KMS-11 (cell line): ENCODE measurements around the gene IL31.

Experiments
- H2AFZ ChIP-seq: fragments of 200-600 bp; sonication (generic); 2 replicates; pipeline ENCODE4 v1.6.1; 2016; ENCODE audit warnings: antibody characterized with exemption, mixed run types, low read depth
- H3K27ac ChIP-seq: fragments of 200-600 bp; sonication (generic); 2 replicates; pipeline ENCODE4 v1.6.1; 2016; ENCODE audit warnings: mild to moderate bottlenecking, mixed run types
- H3K27me3 ChIP-seq: fragments of 200-600 bp; sonication (generic); 2 replicates; pipeline ENCODE4 v1.6.1; 2017; ENCODE audit warnings: mild to moderate bottlenecking, low read depth, mixed run types, moderate library complexity; ENCODE audit not compliant: insufficient read depth
- H3K36me3 ChIP-seq: fragments of 200-600 bp; sonication (generic); 2 replicates; pipeline ENCODE4 v1.6.1; 2017; ENCODE audit warnings: mild to moderate bottlenecking, mixed run types; ENCODE audit not compliant: insufficient read depth
- H3K4me1 ChIP-seq: fragments of 200-600 bp; sonication (generic); 2 replicates; pipeline ENCODE4 v1.6.1; 2016; ENCODE audit warnings: mild to moderate bottlenecking, low read depth, mixed run types; ENCODE audit not compliant: poor library complexity, severe bottlenecking
- H3K4me2 ChIP-seq: fragments of 200-600 bp; sonication (generic); 2 replicates; pipeline ENCODE4 v1.7.0; 2016; ENCODE audit warnings: mild to moderate bottlenecking, mixed run types
- H3K4me3 ChIP-seq: fragments of 200-600 bp; sonication (generic); IDR thresholded peaks from 2 replicates; pipeline ENCODE4 v1.6.1; 2017; ENCODE audit warnings: low read depth, low read length, mixed read lengths; ENCODE audit not compliant: insufficient read depth
- H3K79me2 ChIP-seq: fragments of 200-600 bp; sonication (generic); 2 replicates; pipeline ENCODE4 v1.6.1; 2016; ENCODE audit warnings: low read depth, mixed run types; ENCODE audit not compliant: insufficient read depth
- H3K9ac ChIP-seq: fragments of 200-600 bp; sonication (generic); 2 replicates; pipeline ENCODE4 v1.6.1; 2016; ENCODE audit warnings: mild to moderate bottlenecking, mixed run types
- H4K20me1 ChIP-seq: fragments of 200-600 bp; sonication (generic); 2 replicates; pipeline ENCODE4 v1.6.1; 2016; ENCODE audit warnings: mild to moderate bottlenecking, mixed run types; ENCODE audit not compliant: insufficient read depth
- CTCF ChIP-seq: fragments of 200-600 bp; sonication (generic); conservative IDR thresholded peaks from 2 replicates; pipeline ENCODE4 v1.6.1; 2017; ENCODE audit warnings: low read depth, mild to moderate bottlenecking, antibody characterized with exemption, low read length, moderate library complexity, mixed read lengths

Gene IL31

GRCh38 chr12:122207391-122207790 lies 33.4 kb upstream of the IL31 start:
- no peak overlapping the region for H2AFZ ChIP-seq
- no peaks in the 10 kb centered on the region for H3K36me3 ChIP-seq

DNA sequence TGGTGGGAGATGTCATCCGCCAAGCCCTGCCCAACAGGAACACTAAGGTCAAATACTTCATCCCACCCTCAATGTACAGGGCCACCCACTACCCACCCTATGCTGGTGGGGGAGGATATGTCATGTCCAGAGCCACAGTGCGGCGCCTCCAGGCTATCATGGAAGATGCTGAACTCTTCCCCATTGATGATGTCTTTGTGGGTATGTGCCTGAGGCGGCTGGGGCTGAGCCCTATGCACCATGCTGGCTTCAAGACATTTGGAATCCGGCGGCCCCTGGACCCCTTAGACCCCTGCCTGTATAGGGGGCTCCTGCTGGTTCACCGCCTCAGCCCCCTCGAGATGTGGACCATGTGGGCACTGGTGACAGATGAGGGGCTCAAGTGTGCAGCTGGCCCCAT lies 33.0 kb upstream of the IL31 start:
- no peak overlapping the region for H3K27ac ChIP-seq
- H3K36me3 ChIP-seq = no peaks in the 10 kb centered on the region
- no peak overlapping the region for H3K4me2 ChIP-seq
- no peak overlapping the region for H3K9ac ChIP-seq
- H3K4me3 ChIP-seq = no peak overlapping the region
- TF ChIP-seq CTCF = no peak
- no peaks in the 10 kb centered on the region for H3K79me2 ChIP-seq
- H3K4me1 ChIP-seq = peaks cover 6% of the 10 kb centered on the region
- no peaks in the 10 kb centered on the region for H4K20me1 ChIP-seq
- H3K27me3 ChIP-seq = no peaks in the 10 kb centered on the region
- H2AFZ ChIP-seq = no peak overlapping the region

More at GRCh38 chr12:122207391-122207790, 33.4 kb upstream of the IL31 start:
- no peak overlapping the region for H3K4me3 ChIP-seq
- no peak overlapping the region for H3K9ac ChIP-seq
- no peak for TF ChIP-seq CTCF
- H3K27me3 ChIP-seq = no peaks in the 10 kb centered on the region
- peaks cover 6% of the 10 kb centered on the region for H3K4me1 ChIP-seq
- H3K79me2 ChIP-seq = no peaks in the 10 kb centered on the region
- no peak overlapping the region for H3K27ac ChIP-seq
- no peaks in the 10 kb centered on the region for H4K20me1 ChIP-seq
- no peak overlapping the region for H3K4me2 ChIP-seq

GRCh38 chr12:122206111-122206881 lies 32.3 kb upstream of the IL31 start:
- H4K20me1 ChIP-seq = no peaks in the 10 kb centered on the region
- no peak overlapping the region for H3K27ac ChIP-seq
- H2AFZ ChIP-seq = no peak overlapping the region
- no peaks in the 10 kb centered on the region for H3K27me3 ChIP-seq
- no peaks in the 10 kb centered on the region for H3K79me2 ChIP-seq
- no peak overlapping the region for H3K4me3 ChIP-seq
- H3K36me3 ChIP-seq = no peaks in the 10 kb centered on the region
- no peak overlapping the region for H3K9ac ChIP-seq
- H3K4me1 ChIP-seq = peaks cover 6% of the 10 kb centered on the region
- TF ChIP-seq CTCF = no peak
- H3K4me2 ChIP-seq = no peak overlapping the region

- Histone ChIP-seq H4K20me1 (no peaks in the 10 kb centered on the region), H3K4me2 (no peak overlapping the region), H2AFZ (no peak overlapping the region), H3K27me3 (no peaks in the 10 kb centered on the region), H3K9ac (no peak overlapping the region), H3K4me3 (no peak overlapping the region), H3K4me1 (peaks cover 6% of the 10 kb centered on the region), H3K36me3 (no peaks in the 10 kb centered on the region), H3K27ac (no peak overlapping the region), H3K79me2 (no peaks in the 10 kb centered on the region)
- no peak for TF ChIP-seq CTCF
These were observed 31.3 kb upstream of the IL31 start for GRCh38 chr12:122205053-122205925.
